Measurements from ENCODE around the gene DHX40.
"Not testable (repeated sequence)": the region's sequence is repeated elsewhere in the genome, so short reads cannot be mapped to it uniquely, and the experiment has no call there.

Gene DHX40

DNA sequence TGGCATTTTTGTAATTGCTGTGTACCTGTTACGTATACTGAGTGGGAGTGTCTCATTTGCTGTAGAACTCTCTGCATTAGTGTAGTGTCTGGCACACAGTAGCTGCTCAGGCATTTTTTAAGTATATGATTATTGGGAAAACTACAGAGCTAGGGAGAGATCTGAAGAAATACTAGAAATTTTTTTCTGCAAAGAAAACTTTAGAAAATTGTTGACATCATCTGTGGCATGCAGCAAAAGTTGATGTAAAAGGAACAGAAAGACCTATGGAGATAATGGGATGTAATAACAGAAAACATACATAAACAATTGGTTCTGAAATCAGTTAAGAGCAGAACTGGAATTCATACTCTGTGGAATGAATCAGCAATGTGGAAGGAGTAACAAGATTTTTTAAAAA is 65.9 kb downstream of the DHX40 start:
- no peak for DNase-seq (ENCODE audit: low read depth)

DNA sequence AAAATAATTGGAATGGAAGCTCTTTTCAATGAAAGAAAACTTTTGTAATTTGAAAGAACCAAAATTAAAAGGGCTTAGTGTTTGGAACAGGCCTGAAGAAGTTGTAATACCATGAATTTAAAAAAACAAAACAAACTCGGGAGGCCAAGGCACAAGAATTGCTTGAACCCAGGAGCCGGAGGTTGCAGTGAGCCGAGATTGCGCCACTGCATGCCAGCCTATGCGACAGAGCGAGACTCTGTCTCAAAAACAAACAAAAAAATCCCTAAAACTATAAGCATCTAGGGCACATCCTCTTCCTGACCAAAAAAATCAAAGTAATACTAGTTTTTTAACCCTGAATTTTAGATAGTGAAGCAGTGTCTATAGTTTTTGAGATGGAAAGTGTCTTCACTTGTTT is 67.0 kb downstream of the DHX40 start:
- DNase-seq (ENCODE audit: low read depth) = no peak

DNA sequence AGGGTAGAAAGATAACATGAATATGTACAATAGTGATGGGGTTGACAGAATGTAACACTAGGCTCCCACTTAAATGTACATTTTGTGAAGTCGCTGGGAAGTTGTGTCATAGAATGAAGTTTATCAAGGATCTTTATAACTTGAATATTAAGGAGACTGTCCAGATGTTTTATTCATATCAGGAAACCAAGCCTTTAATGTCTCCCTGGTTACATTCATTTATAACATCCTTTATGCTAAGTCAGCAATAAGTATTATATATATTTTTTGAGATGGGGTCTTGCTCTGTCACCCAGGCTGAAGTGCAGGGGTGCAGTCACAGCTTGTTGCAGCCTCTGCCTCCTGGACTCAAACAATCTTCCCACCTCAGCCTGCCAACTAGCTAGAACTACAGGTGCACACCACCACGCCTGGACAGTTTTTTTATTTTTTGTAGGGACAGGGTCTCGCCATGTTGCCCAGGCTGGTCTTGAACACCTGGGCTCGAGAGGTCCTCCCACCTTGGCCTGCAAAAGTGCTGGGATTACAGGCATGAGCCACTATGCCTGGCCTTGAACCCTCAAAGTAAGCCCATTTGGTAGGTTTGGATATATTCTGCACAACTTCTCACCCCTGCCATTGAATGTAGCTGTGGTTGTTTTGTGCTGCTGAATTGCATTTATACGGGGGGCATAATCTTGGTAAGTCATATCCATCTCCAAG is 68.4 kb downstream of the DHX40 start:
- DNase-seq (ENCODE audit: low read depth) = no peak

DNA sequence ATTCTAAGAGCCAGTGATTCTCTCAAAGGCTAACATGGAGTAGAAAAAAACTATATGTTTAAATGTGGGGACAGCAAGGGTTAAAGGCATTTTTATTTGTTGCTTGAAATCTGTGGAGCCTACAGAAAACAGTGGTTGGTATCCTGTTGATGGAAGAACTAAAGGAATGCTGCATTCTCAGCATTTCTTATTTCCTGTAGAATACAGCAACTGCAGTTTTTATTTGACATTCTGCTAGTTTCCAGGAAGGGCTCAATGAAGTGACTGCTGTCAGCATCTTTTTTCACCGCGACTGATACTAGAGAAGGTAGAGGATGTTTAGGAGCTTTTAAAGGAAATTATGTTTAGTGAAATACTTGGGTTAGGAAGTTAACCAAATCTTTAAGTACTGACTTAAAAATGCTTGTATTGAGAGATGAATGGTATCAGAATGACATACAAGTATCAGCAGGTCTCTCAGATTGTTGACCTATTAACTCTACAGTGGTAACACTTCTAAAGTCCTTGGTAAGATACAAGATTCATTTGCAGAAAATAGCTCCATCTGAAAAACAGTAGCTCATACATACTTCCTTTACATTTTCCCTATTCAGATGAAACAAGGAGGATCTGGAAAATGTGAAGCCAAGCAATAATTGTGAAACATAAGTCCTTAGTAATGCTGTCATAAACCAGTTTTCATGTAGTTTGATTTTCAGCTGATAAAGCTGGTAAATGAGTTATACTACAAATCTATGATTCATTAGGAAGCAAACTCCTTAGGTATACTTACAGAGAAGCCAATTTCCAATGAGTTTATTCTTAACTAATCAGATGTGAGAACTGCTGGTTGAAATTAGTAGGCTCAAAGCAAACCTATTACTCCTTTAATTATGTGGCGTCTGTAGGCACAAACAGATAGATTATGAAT is 69.5 kb downstream of the DHX40 start:
- DNase-seq (ENCODE audit: low read depth) = no peak

DNA sequence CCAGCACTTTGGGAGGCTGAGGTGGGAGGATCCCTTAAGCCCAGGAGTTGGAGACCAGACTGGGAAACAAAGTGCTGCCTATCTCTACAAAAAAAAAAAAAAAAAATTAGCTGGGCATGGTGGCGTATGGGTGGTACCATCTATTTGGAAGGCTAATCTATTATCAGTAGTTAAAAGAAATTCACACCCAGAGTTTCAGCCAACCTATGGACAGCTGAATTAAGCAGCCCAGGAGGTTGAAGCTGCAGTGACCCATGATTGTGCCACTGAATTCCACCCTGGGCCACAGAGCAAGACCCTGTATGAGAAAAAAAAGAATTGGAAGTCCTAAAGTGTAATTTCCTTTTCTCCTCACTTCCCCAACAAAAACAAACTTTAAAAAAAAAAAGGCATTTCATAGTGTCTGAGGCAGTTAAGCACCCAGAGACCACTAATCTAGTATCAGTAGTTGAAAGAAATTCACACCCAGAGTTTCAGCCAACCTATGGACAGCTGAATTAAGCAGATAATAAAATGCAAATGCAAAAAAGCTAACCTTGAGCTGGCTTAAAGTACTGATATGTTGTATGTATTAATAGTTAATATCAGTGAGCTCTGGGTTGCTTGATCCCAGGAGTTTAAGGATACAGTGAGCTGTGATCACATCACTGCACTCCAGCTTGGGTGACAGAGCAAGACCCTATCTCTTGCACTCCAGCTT is 72.4 kb downstream of the DHX40 start:
- no peak for DNase-seq (ENCODE audit: low read depth)

DNA sequence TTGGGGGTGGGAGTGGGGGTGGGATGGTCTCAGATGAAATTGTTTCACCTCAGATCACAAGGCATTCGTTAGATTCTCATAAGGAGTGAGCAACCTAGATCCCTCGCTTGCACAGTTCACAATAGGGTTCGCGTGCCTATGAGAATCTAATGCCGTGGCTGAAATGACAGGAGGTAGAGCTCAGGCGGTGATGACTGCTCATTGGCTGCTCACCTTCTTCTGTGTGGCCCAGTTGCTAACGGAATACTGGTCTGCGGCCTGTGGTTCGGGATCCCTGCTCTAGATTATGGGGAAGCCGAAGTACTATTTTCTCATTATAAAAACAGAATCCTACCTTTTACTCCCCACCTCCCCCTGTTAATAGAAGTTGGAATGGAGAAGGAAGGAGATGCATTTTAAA is 73.1 kb downstream of the DHX40 start:
- DNase-seq (ENCODE audit: low read depth) = no peak

DNA sequence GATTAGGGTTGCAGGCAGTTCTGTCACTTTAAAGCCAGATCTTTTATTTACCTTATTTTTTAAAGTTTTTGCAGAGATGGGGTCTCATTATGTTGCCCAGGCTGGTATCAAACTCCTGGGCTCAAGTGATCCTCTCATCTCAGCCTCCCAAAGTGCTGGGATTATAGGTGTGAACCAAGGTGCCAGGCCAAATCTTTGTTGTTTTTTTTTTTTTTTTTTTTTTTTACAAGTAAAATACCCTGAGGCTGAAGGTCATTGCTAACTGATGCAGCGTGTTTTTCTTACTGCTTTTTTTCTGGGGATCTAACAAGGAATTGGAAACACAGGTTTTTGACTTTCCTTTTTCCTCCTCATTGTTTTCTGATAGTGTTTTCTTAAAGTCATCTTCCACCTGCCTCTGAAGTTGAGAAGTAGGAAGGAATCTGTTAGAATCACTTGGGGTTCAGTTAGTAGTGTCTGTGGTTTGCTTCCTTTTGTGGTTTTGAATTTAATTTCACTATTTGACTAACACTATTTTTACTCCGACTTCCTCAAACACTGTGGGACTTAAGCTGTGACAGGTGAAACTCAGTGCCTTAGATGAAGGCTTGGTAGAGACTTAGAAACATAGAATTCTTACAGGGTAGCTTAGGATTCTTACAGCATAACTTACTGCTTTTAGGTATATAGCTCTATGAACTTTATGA is 76.5 kb downstream of the DHX40 start:
- DNase-seq (ENCODE audit: low read depth) = no peak

DNA sequence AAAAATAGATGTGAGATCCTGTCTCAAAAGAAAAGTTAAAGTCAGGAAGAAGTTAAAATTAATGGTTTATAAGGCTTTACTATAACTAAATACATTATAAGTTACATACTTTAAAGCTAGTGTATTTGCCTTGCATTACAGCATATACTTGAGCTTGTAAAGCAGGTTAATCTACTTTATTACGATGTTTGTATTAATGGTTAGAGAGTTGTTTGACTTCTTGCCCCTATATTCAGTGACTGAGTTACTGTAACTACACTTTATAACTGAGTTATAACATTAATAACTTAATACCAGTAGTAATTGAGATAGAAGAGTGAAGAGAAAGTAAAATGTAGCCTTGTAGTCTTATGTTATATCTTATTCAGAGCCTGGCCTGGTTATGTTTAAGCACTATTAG is 77.2 kb downstream of the DHX40 start:
- DNase-seq (ENCODE audit: low read depth) = no peak

DNA sequence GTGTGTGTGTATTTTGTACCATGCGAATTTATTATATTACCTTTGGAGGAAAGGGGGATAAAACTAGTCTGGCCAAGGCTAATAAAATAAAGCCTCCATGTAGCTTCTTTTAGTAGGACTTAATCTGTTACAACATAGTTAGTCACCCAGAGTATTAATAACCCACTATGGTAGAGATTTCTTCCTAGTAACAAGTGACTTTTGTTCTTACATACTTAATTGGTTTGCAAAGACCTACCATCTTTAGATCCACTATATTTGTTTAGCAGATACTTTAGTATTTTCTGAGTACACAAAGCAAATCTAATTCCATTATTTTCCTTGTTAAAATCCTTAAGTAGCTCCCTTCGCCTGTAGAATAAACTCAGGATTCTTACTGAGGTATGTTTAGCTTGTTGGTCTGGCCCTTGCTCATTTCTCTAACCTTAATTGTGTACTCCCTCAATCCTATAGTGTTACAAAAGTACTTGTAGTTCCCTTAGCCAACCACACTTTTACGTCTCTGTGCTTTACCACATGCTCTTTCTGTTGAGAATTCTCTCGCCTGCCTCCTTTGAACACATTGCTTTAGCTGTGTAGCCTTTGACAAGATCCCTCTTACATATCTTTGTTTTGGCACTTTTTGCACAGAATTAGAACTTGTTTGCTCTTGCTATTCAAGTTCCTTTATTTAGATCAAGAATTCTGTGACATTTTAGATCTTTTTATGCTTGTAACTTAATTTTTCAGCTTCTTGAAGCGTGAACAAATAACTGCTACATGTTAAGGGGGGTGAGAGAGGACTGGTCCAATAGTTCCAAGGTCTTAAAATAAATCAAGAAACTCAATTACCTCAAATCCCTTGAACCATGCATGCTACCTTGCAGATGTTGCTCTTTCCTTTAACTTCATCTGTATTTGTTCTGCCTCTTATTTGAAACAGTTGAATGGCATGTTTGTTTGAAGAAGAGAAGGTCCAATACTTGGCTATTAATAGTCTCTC is 78.0 kb downstream of the DHX40 start:
- no peak for DNase-seq (ENCODE audit: low read depth)

DNA sequence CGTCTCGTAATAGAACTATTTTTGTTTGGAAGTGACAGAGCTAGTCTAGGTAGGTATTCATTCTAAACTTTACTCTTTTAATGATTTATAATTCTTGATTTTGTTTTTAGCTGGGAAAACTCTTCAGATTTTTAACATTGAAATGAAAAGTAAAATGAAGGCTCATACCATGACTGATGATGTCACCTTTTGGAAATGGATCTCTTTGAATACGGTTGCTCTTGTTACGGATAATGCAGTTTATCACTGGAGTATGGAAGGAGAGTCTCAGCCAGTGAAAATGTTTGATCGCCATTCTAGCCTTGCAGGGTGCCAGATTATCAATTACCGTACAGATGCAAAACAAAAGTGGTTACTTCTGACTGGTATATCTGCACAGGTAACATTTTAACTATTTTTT is 81.9 kb downstream of the DHX40 start:
- no peak for DNase-seq (ENCODE audit: low read depth)

DNA sequence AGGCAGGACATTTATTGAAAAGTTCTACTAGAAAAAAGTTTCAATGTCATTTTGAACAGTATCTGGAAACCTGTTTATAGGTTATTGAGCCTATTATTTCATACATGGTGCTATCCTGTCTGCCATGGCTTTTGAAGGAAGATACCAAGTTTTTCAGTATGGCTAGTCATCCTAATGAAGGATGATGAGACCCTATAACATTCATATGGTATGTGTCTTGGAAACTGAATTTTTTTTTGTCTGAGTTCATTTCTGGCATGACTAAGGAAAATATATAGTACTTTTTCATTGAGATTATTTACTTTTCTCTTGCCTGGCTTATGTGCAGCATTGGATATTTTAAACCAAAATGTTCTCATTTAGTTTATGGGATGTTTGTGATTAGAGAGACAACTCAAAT is 84.5 kb downstream of the DHX40 start:
- no peak for DNase-seq (ENCODE audit: low read depth)

DNA sequence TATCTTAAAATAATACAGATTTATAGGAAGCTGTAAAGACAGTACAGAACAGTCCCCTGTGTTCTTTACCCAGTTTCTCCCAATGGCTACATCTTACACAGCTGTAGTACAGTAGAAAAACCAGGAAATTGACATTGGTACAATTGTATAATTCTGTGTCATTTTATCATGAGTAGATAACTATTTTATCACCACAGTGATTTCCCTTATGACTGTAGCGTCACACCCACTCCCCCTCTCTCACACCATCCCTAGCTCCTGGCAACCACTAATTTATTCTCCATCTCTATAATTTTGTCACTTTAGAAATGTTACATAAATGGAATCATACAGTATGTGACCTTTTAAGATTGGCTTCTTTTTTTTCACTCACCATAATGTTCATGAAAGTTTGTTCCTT is 85.2 kb downstream of the DHX40 start:
- DNase-seq (ENCODE audit: low read depth) = no peak

DNA sequence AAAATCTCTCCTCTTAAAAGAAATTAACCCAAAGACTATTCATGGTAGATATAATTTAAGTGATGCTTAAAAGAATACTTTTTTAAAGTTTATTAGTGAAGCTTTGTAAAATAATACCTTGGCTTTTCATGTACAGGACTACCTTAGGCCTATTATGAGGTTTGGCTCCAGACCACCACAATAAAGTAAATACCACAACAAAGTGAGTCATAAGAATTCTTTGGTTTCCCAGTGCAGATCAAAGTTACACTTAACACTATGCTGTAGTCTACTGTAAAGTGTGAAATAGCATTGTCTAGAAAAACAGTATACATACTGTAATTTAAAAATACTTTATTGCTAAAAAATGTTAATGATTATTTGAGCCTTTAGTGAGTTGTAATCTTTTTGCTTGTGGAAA is 85.9 kb downstream of the DHX40 start:
- no peak for DNase-seq (ENCODE audit: low read depth)

DNA sequence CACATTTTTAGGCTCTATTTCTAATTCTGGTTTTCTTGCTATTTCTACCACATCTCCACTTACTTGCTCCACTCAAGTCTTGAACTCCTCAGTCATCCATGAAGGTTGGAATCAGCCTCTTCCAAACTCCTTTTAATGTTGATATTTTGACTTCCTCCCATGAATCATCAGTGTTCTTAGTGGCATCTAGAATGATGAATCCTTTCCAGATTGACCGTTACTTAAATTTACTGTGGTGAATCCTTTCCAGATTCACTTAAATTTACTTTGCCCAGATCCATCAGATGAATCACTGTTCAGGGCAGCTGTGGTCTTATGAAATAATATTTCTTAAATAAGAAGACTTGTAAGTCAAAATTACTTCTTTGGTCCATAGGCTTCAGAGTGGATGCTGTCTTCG is 86.7 kb downstream of the DHX40 start:
- no peak for DNase-seq (ENCODE audit: low read depth)

DNA sequence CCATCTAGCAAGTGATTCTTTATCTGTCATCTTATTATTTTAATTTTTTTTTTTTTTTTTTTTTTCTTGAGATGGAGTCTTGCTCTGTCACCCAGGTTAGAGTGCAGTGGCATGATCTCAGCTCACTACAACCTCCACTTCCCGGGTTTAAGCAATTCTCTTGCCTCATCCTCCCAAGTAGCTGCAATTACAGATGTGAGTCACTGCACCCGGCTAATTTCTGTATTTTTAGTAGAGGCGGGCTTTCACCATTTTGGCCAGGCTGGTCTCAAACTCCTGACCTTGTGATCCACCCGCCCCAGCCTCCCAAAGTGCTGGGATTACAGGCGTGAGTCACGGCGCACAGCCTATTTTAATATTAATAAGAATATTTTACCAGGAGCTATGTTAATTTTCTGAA is 91.2 kb downstream of the DHX40 start:
- not testable (repeated sequence) for DNase-seq (ENCODE audit: low read depth)
